NCI-H1092 (cell line): ENCODE measurements around the gene RAB18.
"Not testable (repeated sequence)": the region's sequence is repeated elsewhere in the genome, so short reads cannot be mapped to it uniquely, and the experiment has no call there.

ENCODE experiments used
- DNase-seq: peaks from one replicate; lab custom pipeline; 2025; lab: John Stamatoyannopoulos, UW

The RAB18 gene

DNA sequence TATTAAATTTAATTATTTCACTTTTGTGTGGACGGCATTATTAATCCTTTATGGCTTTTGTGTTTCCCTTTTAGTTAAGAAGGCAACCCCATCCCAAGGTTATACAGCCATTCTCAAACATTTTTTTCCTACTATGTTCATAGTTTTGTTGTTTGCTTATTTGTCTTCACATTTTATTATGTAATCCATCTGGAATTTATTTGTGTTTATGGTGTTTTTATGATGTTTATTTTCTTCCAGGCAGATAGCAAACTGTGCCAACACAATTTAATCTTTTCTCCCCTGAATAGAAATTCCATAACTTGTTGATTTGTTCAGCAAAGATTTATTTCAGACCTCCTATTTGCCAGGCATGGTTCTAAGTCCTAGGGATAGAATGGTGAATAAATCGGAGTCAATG, 42.9 kb downstream of the RAB18 start:
- no peak for DNase-seq

- no peak for DNase-seq
These were observed 43.4 kb downstream of the RAB18 start for GRCh38 chr10:27547482-27547881.

DNA sequence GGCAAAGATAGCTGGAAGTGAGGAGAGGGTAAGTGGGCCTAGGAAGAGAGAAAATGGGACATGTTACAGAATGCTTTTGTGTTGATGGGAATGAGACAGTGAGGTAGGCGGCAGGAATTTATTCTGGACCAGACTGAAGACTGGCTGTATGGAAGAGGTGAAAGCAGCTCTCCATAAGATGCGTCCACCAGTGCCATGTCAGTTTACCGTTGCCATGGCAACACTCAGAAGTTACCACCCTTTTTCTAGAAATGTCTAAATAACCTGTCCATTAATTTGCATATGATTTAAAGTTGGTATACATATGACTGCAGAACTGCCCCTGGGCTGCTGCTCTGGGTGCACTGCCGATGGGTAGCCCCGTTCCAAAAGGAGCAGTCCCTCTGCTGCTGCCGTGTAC, 46.7 kb downstream of the RAB18 start:
- no peak for DNase-seq

DNA sequence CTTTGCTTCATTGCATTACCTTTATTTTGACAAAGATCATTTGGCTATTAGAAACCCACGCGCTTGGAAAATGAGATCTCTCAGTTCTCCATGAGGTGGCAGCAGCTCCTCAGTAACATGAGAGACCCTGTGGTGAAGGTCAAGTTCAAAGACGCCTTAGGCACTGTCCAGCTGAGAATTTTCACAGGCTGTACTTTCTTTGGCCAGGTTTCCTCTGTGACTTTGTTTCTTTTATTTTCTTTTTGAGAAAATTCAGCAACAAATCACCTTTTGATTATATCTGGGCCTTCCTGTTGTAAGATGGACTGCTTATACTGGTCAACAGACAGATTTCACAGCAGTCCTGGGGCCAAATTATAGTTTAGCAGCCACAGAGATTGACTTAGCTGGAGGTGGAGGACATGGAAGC, 54.5 kb downstream of the RAB18 start:
- no peak for DNase-seq

DNA sequence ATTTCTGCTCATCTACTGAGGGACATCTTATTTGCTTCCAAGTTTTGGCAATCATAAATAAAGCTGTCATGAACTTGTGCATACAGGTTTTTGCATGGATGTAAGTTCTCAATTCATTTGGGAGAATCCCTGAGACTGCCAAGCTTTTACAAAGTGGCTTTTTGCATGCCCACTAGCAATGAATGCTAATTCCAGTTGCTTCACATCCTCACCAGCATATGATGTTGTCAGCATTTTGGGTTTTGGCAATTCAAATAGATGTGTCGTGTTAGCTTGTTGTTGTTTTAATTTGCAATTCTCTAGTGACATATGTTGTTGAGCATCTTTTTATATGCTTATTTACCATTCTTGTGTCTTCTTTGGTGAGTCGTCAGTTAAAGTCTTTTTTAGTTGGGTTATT, 57.2 kb downstream of the RAB18 start:
- no peak for DNase-seq

DNA sequence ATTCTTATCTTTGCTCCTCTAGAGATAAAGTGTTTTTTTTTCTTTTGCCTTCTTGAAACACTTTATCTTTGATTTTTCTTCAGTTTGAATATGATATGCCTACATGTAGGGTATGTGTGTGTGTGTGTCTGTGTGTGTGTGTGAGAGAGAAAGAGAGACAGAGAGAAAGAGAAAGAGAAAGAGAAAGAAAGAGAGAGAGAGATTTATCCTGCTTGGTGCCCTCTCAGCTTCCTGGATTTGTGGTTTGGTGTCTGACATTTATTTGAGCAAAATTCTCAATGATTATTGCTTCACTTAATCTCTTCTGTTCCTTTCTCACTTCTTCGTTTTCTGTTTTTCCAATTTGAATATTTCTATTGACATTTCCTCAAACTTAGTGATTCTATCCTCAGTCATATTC, 60.3 kb downstream of the RAB18 start:
- no peak for DNase-seq

DNA sequence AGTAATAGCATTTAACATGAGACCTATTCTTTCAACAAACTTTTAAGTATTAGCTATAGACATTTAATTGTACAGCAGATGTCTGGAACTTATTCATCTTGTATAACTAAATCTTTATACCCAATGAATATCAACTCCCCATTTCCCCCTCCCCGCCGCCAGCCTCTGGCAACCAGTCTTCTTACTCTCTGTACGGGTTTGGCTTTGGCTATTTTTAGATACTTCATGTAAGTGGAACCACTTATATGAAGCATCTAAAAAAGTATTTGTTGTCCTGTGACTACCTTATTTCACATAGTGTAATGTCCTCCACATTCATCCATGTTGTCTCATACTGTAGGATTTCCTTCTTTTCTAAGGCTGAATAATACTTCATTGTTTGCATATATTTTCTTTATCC, 60.8 kb downstream of the RAB18 start:
- DNase-seq, result no peak

GRCh38 chr10:27568196-27569175, 64.4 kb downstream of the RAB18 start:
- DNase-seq, result no peak

DNA sequence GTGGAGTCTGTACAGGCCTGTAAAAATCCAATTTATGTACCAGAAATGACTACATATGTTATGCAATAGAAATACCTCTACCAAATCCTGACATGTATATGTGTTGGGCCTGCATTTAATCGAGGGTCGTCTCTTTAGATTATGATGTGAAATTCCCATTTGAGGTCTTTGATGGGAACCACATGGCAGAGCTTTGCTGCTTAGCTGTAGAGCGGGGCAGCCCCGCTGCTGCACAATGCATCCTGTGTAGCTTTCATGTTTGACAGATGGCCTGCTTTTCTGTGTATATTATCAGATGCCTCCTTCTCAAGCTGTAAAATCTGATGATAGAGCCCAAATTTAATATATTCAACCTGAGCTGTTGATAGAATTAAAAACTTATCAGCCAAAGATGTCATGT, 65.8 kb downstream of the RAB18 start:
- DNase-seq, result no peak

- DNase-seq, result not testable (repeated sequence)
These were observed 72.9 kb downstream of the RAB18 start for GRCh38 chr10:27577038-27577437.

DNA sequence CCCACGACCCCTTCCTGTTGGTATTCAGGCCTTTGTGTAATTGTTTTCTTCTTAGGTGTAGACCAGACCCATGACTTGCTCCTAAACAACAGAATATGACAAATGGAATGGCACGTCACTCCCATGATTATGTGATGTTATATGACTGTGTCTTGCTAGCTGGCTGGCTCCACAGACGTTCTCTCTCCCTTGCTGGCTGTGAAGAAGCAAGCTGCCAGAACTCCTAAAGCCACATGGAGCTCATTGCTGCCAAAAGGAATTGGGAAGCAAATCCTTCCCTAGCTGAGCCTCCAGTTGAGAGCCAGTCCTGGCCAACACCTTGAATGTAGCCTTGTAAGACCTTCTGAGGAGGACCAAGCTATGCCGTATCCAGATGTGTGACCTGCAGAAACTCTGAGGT, 74.2 kb downstream of the RAB18 start:
- DNase-seq, result no peak

DNA sequence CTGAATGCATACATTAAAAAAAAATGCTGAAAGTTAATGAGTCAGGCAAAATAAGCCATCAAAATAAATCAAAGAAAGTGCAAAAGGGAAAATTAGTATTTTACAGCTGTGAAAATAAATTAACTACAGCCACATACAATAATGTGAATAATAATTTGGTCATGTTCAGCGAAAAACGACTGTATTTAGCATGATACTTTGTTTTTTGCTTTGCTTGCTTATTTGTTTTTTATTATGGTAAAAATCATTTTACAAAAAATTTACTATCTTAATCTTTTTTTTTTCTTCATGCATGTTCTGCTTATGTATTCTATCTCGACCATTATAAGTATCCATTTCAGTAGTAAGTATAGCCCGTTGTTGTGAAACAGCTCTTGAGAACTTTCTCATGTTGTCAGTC, 77.1 kb downstream of the RAB18 start:
- DNase-seq, result no peak

DNA sequence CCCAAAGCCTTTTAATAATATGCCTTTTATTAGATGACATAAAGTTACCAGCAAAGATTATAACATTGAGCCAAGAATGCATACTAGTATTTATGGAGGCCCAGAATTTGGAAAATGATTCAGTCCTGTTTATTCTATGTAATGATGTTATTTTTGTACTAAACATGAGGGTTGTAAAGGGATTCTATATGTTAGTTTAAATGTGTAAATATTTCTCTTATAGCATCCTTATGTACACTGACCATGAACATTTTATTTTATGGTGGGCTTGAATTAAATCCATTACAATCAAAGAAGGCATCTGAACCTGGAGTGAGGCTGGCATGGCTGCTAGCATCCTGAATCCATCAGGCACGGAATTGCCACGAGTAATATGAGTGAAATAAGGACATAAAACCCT, 80.2 kb downstream of the RAB18 start:
- no peak for DNase-seq
